Esophagus squamous epithelium (tissue), 5 donors: ENCODE data around the gene PTPA. TPM values are rescaled to one million over a fixed set of nuclear protein-coding genes. Genes with fewer than 3 reads are reported as not detected.

Source experiments
- DNase-seq: peaks from one replicate; lab custom pipeline; 2025; lab: John Stamatoyannopoulos, UW
- H3K27ac ChIP-seq, 4 donors: fragments of 200-600 bp; sonication (generic); one replicate each; pipeline ENCODE4 v1.5.1; 2016 to 2019; ENCODE audit warnings: mild to moderate bottlenecking in 1 of 4
- H3K27me3 ChIP-seq, 4 donors: fragments of 200-600 bp; sonication (generic); 1 replicate in 3 of 4; 2 replicates in 1 of 4; pipeline versions ENCODE4 v1.5.1 to v1.6.0; 2017 to 2021; ENCODE audit warnings: antibody characterized with exemption in 1 of 4
- H3K36me3 ChIP-seq, 3 donors: fragments of 200-600 bp; sonication (generic); one replicate each; pipeline ENCODE4 v1.5.1; 2016 to 2019
- H3K4me1 ChIP-seq, 3 donors: fragments of 200-600 bp; sonication (generic); one replicate each; pipeline ENCODE4 v1.5.1; 2017 to 2019
- H3K4me3 ChIP-seq, 4 donors: fragments of 200-600 bp; sonication (generic); 1 replicate in 3 of 4; 2 replicates in 1 of 4; pipeline ENCODE4 v1.5.1; 2016 to 2019; ENCODE audit warnings: mild to moderate bottlenecking in 2 of 4, moderate library complexity in 1 of 4
- H3K9me3 ChIP-seq, 3 donors: fragments of 200-600 bp; sonication (generic); one replicate each; pipeline ENCODE4 v1.5.1; 2016 to 2019
- CTCF ChIP-seq, 6 experiments: fragments of 450-650 bp in 4 of 6; fragments of 200-600 bp in 2 of 6; sonication (generic) in 2 of 6; IDR thresholded peaks; one replicate each; pipeline ENCODE4 v1.5.1; 2016 to 2019; ENCODE audit warnings: antibody characterized with exemption in 6 of 6, mild to moderate bottlenecking in 4 of 6, moderate library complexity in 4 of 6
- POLR2A ChIP-seq, 4 donors: fragments of 450-650 bp; IDR thresholded peaks; one replicate each; pipeline ENCODE4 v1.6.1; 2017; ENCODE audit warnings: antibody characterized with exemption in 4 of 4, mild to moderate bottlenecking in 4 of 4, moderate library complexity in 3 of 4
- WGBS, 2 donors: methylation state at CpG; one replicate each; pipeline ENCODE4 v1.1.5; 2018; 5-methylcytosine and 5-hydroxymethylcytosine counted together
- intact Hi-C: fragments of 100-400 bp; cut with DNase I; formaldehyde crosslinking; loops from one replicate; pipeline ENCODE4 v1.15.0; 2022
- total RNA-seq, 4 donors: library from RNA; depleted of rRNA; stranded (reverse); fragments of >200 nt; gene quantifications; one replicate each; pipeline ENCODE4 v1.1.0, GENCODE V29; 2016
- donor health status: DM: yes; HTN: yes; CAD: no.

The PTPA gene
- total RNA-seq, 4 donors from 2014 or later, result 59.1 to 110 (median 80.6) TPM

- H3K27ac ChIP-seq, result no peak overlapping the region
- H3K9me3 ChIP-seq, result no peaks in the 10 kb centered on the region
- WGBS, 2 donors, result 37 to 63% methylated on average over 3 to 4 of the region's 9 CpGs
- no peak overlapping the region for H3K4me3 ChIP-seq
- peaks cover 0 to 5% (median 0%) of the 10 kb centered on the region in 3 donors for H3K4me1 ChIP-seq
- H3K36me3 ChIP-seq, result peaks cover 8 to 50% (median 10%) of the 10 kb centered on the region in 3 donors
- no peaks in the 10 kb centered on the region for H3K27me3 ChIP-seq
- intact Hi-C loops, result no loop called here
- TF ChIP-seq POLR2A (IDR thresholded peaks at IDR 0.05) (no peak), CTCF (IDR thresholded peaks at IDR 0.05) (no peak)
- DNase-seq, result no peak
Observed at GRCh38 chr9:129072171-129072570, 39.0 kb upstream of the PTPA start.

- Histone ChIP-seq H3K9me3 (no peaks in the 10 kb centered on the region), H3K36me3 (peaks cover 0 to 38% (median 0%) of the 10 kb centered on the region in 3 donors), H3K4me1 (peaks cover 0 to 13% (median 0%) of the 10 kb centered on the region in 3 donors), H3K27me3 (no peaks in the 10 kb centered on the region), H3K27ac (no peak overlapping the region), H3K4me3 (no peak overlapping the region)
- intact Hi-C loops, result no loop called here
- TF ChIP-seq POLR2A (IDR thresholded peaks at IDR 0.05), result no peak
- TF ChIP-seq CTCF (IDR thresholded peaks at IDR 0.05), result no peak
- WGBS, 2 donors, result 69 to 76% methylated on average over 7 to 8 of the region's 8 CpGs
- no peak for DNase-seq
Observed at GRCh38 chr9:129073404-129073803, 37.8 kb upstream of the PTPA start.

GRCh38 chr9:129074106-129074505, 37.1 kb upstream of the PTPA start:
- intact Hi-C loops, result no loop called here
- no peak for TF ChIP-seq CTCF (IDR thresholded peaks at IDR 0.05)
- no peak for TF ChIP-seq POLR2A (IDR thresholded peaks at IDR 0.05)
- Histone ChIP-seq H3K4me1 (peaks cover 0 to 13% (median 0%) of the 10 kb centered on the region in 3 donors), H3K27ac (no peak overlapping the region), H3K27me3 (no peaks in the 10 kb centered on the region), H3K4me3 (no peak overlapping the region), H3K9me3 (no peaks in the 10 kb centered on the region), H3K36me3 (peaks cover 0 to 31% (median 0%) of the 10 kb centered on the region in 3 donors)
- 85 to 88% methylated on average over 3 of the region's 3 CpGs for WGBS, 2 donors
- DNase-seq, result no peak

- 76 to 89% methylated on average over 9 of the region's 16 CpGs for WGBS, 2 donors
- intact Hi-C loops, result no loop called here
- H3K36me3 ChIP-seq, result peaks cover 0 to 11% (median 0%) of the 10 kb centered on the region in 3 donors
- DNase-seq, result no peak
- no peak for TF ChIP-seq CTCF (IDR thresholded peaks at IDR 0.05)
- no peak for TF ChIP-seq POLR2A (IDR thresholded peaks at IDR 0.05)
- H3K9me3 ChIP-seq, result no peaks in the 10 kb centered on the region
- H3K4me1 ChIP-seq, result peaks cover 0 to 22% (median 5%) of the 10 kb centered on the region in 3 donors
- no peak overlapping the region for H3K4me3 ChIP-seq
- H3K27ac ChIP-seq, result no peak overlapping the region
- H3K27me3 ChIP-seq, result no peaks in the 10 kb centered on the region
Observed at GRCh38 chr9:129075996-129076639, 35.1 kb upstream of the PTPA start.

- DNase-seq, result no peak
- H3K4me1 ChIP-seq, result peaks cover 2 to 25% (median 6%) of the 10 kb centered on the region in 3 donors
- peaks cover 0 to 6% (median 0%) of the 10 kb centered on the region in 3 donors for H3K36me3 ChIP-seq
- no peaks in the 10 kb centered on the region for H3K27me3 ChIP-seq
- WGBS, 2 donors, result 92 to 93% methylated on average over 11 of the region's 11 CpGs
- no peaks in the 10 kb centered on the region for H3K9me3 ChIP-seq
- H3K27ac ChIP-seq, result peak overlapping the region in 3 of 4 donors; percentile 38 to 57 (median 52)
- TF ChIP-seq POLR2A (IDR thresholded peaks at IDR 0.05) (no peak), CTCF (IDR thresholded peaks at IDR 0.05) (no peak)
- intact Hi-C loops, result no loop called here
- H3K4me3 ChIP-seq, result no peak overlapping the region
Observed at GRCh38 chr9:129076640-129077037, 34.6 kb upstream of the PTPA start.
